NCI-H524 treated with DMSO at 0.1 percent for 48 hours (cell line): Measurements from ENCODE around the gene ARPC2.

Experiments
- DNase-seq: peaks from one replicate; lab custom pipeline; 2025; lab: John Stamatoyannopoulos, UW

Gene ARPC2

DNA sequence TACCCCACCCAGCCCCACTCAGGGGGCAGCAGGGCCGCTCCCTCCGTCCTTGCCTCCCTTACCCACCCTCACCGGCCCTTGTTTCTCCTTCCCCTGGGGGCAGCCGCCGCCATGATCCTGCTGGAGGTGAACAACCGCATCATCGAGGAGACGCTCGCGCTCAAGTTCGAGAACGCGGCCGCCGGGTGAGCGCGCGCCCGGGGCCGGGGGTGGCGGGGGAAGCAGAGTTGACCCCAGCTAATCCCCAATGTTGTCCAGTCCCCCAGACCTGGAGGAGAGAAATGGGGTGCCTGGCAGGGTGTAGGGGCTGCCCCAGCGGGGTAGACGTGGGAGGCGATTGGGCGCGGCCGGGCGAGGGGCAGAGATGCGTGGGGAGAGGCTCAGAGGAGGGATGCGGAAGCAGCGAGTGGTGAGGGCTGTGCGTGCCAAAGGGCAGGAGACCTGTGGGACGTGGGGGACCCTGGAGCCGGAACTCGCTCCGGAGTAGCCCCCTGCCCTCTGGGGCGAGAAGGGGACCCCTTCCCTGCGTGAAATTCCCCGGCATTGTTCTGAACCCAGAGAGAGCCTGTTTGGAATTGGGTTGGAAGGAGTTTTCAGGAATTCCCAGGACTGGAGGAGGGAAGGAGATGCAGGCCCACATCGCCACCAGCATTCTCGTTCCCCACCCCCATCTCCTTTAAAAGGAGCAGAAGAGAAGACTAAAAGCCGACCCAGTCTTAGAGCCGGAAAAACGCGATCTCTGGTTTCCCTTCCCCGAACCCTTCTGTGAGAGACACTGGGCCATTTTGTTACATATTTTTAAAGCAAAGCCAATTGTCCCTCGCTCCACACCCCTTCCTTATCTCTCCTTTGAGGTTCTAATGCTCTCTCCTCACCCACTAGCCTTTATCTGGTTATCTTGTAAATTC lies 625 bp downstream of the ARPC2 start:
- DNase-seq = no peak

DNA sequence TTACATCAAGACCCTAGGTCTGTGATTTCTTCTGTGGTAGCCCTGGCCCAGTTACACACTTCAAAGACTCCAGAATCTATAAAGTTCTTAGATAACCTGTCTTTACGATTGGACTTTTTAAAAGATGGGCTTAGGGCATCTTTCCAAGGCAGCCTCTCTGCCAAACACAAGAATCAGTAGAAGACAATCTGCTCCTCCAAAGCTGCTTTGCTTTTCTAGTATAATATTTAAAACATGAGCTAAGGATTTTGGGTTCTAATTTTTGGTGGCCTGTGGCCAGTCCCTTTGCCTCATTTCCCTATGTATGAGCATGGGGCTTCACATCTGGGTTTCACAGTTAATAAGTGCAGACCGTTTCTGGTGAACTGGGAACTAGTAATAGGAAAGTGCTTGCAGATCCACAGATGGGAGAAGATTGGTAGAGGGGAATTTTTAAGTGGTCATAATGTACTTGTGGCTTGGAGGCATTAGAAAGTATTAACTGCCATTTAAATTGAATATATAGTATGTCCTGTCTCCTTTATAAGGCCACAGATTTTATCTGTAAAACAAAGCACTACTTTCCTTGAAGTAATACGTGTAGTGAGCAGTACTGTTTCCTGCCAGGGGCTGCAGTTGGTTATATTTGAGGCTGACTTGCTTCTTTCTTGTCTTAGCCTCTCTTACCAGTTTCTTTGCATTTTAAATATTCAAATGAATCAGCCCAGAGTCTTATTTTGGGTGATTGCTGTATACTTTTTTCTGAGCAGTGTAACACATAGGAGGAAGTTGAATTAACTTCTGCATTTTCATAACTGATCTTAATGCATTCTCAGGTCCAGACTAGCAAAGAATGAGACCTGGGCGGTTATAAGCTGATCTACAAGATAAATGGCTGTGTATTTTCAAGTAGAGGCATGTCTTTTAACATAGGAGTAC lies 1.5 kb downstream of the ARPC2 start:
- DNase-seq = no peak

DNA sequence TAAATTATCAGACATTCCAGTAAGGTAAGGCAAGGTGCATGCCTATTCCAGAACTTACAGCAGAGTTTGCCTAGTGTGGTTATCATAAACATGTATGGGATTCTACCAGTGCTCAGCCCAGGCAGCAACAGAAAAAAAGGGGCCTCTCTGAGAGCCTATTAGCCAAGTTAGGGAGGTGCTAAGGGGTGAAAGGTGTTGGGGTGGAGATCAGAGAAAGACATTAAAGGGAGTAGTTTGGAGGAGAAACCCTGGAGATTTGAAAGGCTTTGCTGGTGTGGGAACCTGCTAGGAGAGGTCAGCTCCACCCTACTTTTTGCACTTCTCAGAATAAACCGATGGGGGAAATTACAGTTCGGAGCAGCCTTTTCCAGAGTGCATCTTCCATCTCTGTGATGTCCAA lies 2.9 kb downstream of the ARPC2 start:
- no peak for DNase-seq

DNA sequence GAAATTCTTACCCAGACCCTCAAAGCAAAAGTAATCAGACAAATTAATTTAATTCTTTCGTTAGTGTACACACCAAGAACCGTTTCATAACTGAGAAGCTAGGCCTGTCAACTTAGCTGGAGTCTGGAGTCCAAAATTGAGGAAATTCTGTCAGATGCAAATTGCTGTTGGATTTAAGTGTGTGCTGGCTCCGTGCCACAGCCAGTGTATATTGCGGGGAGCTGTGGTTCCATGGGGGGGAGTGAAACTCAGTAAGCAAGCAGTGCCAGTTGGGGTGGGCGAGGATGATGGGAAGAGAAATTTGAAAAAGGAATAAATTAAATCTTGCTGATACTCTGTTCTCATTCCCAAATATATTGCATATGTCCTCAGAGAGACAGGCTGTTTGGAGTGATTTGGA lies 4.0 kb downstream of the ARPC2 start:
- DNase-seq = no peak

- no peak for DNase-seq
Measured at GRCh38 chr2:218223046-218223445, 6.1 kb downstream of the ARPC2 start.

GRCh38 chr2:218224186-218224585 lies 7.2 kb downstream of the ARPC2 start:
- no peak for DNase-seq

DNA sequence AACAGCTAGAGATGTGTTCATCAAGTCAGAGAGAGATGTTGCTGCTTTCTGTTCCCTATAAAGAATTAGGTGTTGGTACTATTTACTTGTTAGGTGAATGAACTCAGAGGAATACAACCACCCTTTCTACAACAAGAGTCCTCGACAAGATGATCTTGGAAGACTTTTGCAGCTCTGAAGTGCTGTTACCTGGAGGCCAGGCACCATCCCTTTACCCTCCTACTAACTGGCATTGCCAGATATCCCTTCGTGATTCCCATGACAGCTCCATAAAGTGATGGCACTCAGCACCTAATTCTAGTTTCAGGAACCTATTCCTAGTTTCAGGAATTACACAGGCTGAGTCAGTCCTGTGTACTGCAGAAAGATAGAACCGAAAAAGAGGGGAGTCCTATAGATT lies 9.9 kb downstream of the ARPC2 start:
- no peak for DNase-seq

GRCh38 chr2:218228366-218229090 lies 11.5 kb downstream of the ARPC2 start:
- no peak for DNase-seq

DNA sequence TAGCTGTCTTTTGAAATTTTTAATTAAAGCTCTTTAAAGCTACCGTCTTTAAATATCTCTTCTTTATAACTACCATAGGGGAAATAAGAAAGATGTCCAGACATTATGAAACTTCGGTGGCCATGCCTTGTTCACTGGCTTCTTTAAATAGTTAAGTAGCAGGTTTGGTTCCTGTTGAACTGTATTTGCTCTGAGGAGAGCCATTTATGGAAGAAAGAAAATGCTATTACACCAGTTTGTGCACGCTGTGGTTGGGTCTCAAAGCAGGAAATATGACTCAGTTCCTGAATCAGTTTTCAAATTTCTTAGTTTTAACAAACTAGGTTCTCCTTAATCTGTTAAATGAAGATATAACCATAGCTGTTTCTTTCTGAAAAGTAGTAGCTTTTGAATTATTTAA lies 12.2 kb downstream of the ARPC2 start:
- no peak for DNase-seq

GRCh38 chr2:218229851-218230250 lies 12.9 kb downstream of the ARPC2 start:
- no peak for DNase-seq

DNA sequence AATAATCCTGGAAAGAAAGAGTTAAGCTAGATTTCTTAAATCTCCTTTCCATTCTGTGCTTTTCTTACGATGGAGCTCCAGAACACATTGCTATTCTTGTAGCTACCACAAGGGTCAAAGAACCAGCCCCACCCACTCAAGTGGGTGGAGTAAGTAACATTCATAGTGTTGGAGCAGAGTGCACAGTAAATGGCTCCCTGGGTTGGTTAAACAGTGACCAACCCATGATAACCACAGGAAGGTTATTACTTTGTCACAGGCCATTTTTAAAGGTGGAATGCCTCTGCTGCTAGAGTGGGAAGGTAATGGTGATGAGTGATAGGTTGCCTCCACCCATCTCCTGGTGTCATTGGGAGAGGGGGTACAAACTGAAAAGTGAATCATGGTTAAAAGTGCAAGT lies 13.9 kb downstream of the ARPC2 start:
- DNase-seq = no peak

GRCh38 chr2:218233543-218233942 lies 16.6 kb downstream of the ARPC2 start:
- no peak for DNase-seq

GRCh38 chr2:218234521-218234920 lies 17.5 kb downstream of the ARPC2 start:
- DNase-seq = no peak

- no peak for DNase-seq
Measured at GRCh38 chr2:218235017-218235416, 18.0 kb downstream of the ARPC2 start.

- DNase-seq = no peak
Measured at GRCh38 chr2:218236829-218237228, 19.8 kb downstream of the ARPC2 start.

- DNase-seq = no peak
Measured at GRCh38 chr2:218238887-218239286, 21.9 kb downstream of the ARPC2 start.

- no peak for DNase-seq
Measured at GRCh38 chr2:218244204-218244603, 27.2 kb downstream of the ARPC2 start.

GRCh38 chr2:218244665-218245064 lies 27.7 kb downstream of the ARPC2 start:
- DNase-seq = no peak

GRCh38 chr2:218245214-218245613 lies 28.2 kb downstream of the ARPC2 start:
- DNase-seq = no peak

DNA sequence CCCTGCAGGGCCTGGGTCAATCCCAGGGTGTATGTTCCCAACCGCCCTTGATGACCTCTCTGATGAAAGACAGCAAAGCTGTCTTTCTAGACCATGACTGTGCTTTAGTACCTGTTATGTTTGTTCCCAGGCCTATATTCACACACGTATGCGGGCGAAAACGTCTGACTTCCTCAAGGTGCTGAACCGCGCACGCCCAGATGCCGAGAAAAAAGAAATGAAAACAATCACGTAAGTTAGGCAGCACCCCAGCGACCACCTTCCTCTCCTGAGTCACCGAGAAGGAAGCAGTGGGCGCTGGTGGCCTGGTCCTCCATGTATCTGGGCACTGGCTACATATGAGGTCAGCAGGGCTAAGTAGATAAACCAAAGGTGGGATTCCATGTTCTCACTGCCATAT lies 32.7 kb downstream of the ARPC2 start:
- no peak for DNase-seq

DNA sequence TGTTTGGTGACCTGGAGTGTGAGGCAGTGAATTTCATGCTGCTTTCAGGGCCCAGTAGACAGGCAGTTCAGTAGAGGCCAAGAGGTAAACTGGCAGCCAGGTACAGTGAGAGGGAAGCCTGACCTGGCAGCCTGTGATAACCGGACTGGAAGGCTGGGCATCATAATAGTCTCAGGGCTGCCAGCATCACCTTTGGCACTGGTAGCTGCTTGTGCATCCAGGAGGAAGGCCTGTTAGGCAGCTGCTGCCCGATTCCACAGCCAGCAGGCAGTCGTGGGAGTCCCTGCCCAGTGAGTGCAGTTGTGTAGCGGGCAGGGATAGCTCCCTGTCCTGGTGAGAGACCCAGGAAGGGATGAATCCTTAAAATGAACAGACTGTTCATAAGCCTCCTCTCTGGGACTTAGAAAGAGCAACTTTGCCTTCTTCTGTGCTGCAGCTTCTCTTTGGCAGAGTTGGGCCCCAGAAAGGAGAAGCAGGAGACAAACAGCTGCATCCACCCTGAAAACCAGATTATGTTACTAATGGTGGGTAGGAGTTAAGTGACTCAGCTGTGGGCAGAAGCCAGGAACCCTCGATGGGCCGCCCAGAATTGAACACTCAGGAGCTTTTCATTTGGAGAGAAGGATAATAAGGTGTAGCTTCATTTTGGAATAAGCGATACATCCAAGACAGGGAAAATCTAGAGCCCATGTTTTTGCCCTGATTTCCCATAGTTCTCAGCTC lies 35.7 kb downstream of the ARPC2 start:
- DNase-seq = no peak

- DNase-seq = no peak
Measured at GRCh38 chr2:218253232-218253625, 36.2 kb downstream of the ARPC2 start.
